ENCODE data around the gene GRM7. TPM values are rescaled to one million over a fixed set of nuclear protein-coding genes. Genes with fewer than 3 reads are reported as not detected.

Gene GRM7
- total and polyA plus RNA-seq, 9 of the 15 experiments (the other 6 are each of a cell fraction or from before 2014, with no cell fraction given) = not detected

DNA sequence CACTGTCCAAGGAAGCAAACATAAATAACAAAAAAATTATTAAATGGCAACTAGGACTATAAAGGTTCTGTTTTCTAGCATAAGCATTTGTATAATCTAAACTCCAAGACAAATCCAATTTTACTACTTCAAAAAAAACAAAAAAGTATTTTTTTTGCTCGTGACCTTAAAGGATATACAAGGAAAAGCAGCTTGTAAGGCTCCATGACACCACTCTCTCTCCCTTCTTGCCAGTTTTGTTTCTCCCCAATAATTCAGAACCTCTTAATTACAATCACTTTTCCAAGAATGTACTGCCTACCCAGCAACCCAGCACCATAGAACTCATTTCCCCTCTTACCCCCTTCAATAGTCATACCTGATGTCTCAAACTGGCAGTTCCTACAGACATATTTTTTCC is 496.2 kb downstream of the GRM7 start:
- no peak overlapping the region for H3K4me2 ChIP-seq (ENCODE audit: insufficient read depth, low read length)

GRCh38 chr3:7367968-7368367 is 507.1 kb downstream of the GRM7 start:
- ATAC-seq (no peak), FAIRE-seq (no peak), DNase-seq (ENCODE audit: extremely low read depth in 1 of 4, low spot score in 3 of 4) (no peak)
- ChIA-PET CTCF (ENCODE audit: low intra/inter-chr PET ratio) (interaction anchor here (0.6 kb wide), 1 partner anchor 1291 kb away, joined by 3 read pairs; no protein-coding TSS in a partner anchor), POLR2A (no interaction called here)
- TF ChIP-seq, protein P1, sequence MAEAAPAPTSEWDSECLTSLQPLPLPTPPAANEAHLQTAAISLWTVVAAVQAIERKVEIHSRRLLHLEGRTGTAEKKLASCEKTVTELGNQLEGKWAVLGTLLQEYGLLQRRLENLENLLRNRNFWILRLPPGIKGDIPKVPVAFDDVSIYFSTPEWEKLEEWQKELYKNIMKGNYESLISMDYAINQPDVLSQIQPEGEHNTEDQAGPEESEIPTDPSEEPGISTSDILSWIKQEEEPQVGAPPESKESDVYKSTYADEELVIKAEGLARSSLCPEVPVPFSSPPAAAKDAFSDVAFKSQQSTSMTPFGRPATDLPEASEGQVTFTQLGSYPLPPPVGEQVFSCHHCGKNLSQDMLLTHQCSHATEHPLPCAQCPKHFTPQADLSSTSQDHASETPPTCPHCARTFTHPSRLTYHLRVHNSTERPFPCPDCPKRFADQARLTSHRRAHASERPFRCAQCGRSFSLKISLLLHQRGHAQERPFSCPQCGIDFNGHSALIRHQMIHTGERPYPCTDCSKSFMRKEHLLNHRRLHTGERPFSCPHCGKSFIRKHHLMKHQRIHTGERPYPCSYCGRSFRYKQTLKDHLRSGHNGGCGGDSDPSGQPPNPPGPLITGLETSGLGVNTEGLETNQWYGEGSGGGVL (CRISPR knock-in tag; IDR thresholded peaks at IDR 0.05) = no peak
- TF ChIP-seq RCOR1 (IDR thresholded peaks at IDR 0.05; ENCODE audit: borderline replicate concordance in 1 of 2, low read depth in 2 of 2, low read length in 2 of 2) (no peak), CBFA2T2 (conservative IDR thresholded peaks at IDR 0.05) (no peak), MEF2D (tag; conservative IDR thresholded peaks at IDR 0.05; ENCODE audit: low read depth) (no peak), SREBF2 (CRISPR knock-in tag; IDR thresholded peaks at IDR 0.05) (no peak), BCL6 (CRISPR knock-in tag; IDR thresholded peaks at IDR 0.05) (no peak)
- Histone ChIP-seq H3K4me1 (replicated peaks in 1 of 2; ENCODE audit: control insufficient read depth in 2 of 2, insufficient read depth in 2 of 2, low read length in 2 of 2) (no peaks in the 10 kb centered on the region), H4K20me1 (replicated peaks; ENCODE audit: control insufficient read depth, insufficient read depth, low read length) (no peaks in the 10 kb centered on the region), H3K4me2 (ENCODE audit: insufficient read depth, low read length) (no peak overlapping the region), H2AFZ (ENCODE audit: low read depth, low read length) (no peak overlapping the region), H3K27me3 (ENCODE audit: control insufficient read depth in 2 of 2, insufficient read depth in 2 of 2, low read length in 2 of 2) (no peaks in the 10 kb centered on the region), H3K4me3 (no peak overlapping the region), H3K79me2 (ENCODE audit: control insufficient read depth, insufficient read depth, low read length) (no peaks in the 10 kb centered on the region), H3K9me1 (ENCODE audit: control insufficient read depth, insufficient read depth, low read length) (no peaks in the 10 kb centered on the region), H3K36me3 (ENCODE audit: control insufficient read depth, insufficient read depth, low read length) (no peaks in the 10 kb centered on the region), H3K9me3 (replicated peaks; ENCODE audit: control insufficient read depth, insufficient read depth, low read depth, low read length) (no peaks in the 10 kb centered on the region), H3K27ac (ENCODE audit: extremely low read depth, low read depth, low read length) (no peak overlapping the region), H3K9ac (ENCODE audit: insufficient read depth in 1 of 2, low read depth in 2 of 2, low read length in 2 of 2) (no peak overlapping the region)
- BruUV-seq (replicated peaks) = no TSS peak
- intact Hi-C loops (cut with micrococcal nuclease) = no loop called here
- 0% methylated on average over 1 of the region's 1 CpG for WGBS (ENCODE audit: insufficient coverage, low coverage, missing lambda C conversion rate)
- in situ Hi-C loops (cut with MboI) = no loop called here

More for the DNA sequence above, 496.2 kb downstream of the GRM7 start:
- Histone ChIP-seq H4K20me1 (replicated peaks; ENCODE audit: control insufficient read depth, insufficient read depth, low read length) (no peaks in the 10 kb centered on the region), H2AFZ (ENCODE audit: low read depth, low read length) (no peak overlapping the region), H3K27ac (ENCODE audit: extremely low read depth, low read depth, low read length) (no peak overlapping the region), H3K79me2 (ENCODE audit: control insufficient read depth, insufficient read depth, low read length) (no peaks in the 10 kb centered on the region), H3K9ac (ENCODE audit: insufficient read depth in 1 of 2, low read depth in 2 of 2, low read length in 2 of 2) (no peak overlapping the region), H3K4me1 (replicated peaks in 1 of 2; ENCODE audit: control insufficient read depth in 2 of 2, insufficient read depth in 2 of 2, low read length in 2 of 2) (no peaks in the 10 kb centered on the region), H3K27me3 (ENCODE audit: control insufficient read depth in 2 of 2, insufficient read depth in 2 of 2, low read length in 2 of 2) (no peaks in the 10 kb centered on the region), H3K36me3 (ENCODE audit: control insufficient read depth, insufficient read depth, low read length) (no peaks in the 10 kb centered on the region), H3K9me1 (ENCODE audit: control insufficient read depth, insufficient read depth, low read length) (no peaks in the 10 kb centered on the region), H3K4me3 (no peak overlapping the region), H3K9me3 (replicated peaks; ENCODE audit: control insufficient read depth, insufficient read depth, low read depth, low read length) (no peaks in the 10 kb centered on the region; the same call in 1 of the 2 replicates)
- in situ Hi-C loops (cut with MboI) (no loop called here), intact Hi-C loops (cut with micrococcal nuclease) (no loop called here)
- no peak for ATAC-seq
- ChIA-PET CTCF (ENCODE audit: low intra/inter-chr PET ratio) (no interaction called here), POLR2A (no interaction called here)
- WGBS (ENCODE audit: insufficient coverage, low coverage, missing lambda C conversion rate) = 0% methylated on average over 1 of the region's 1 CpG
- DNase-seq (ENCODE audit: extremely low read depth in 1 of 4, low spot score in 3 of 4) = no peak
- BruUV-seq (replicated peaks) = no TSS peak
- TF ChIP-seq CBX2 (IDR thresholded peaks at IDR 0.05; ENCODE audit: insufficient read depth, low read length, poor library complexity, severe bottlenecking) (no peak), RNF2 (IDR thresholded peaks at IDR 0.05) (no peak), POLR2H (tag; IDR thresholded peaks at IDR 0.05; ENCODE audit: low read depth) (no peak)
- no peak for FAIRE-seq

Data from K562 (cell line).